Sigmoid colon (tissue), 7 donors: ENCODE measurements around the gene CD9. TPM values are rescaled to one million over a fixed set of nuclear protein-coding genes. Genes with fewer than 3 reads are reported as not detected.

ENCODE experiments used
- DNase-seq: peaks from one replicate; pipeline ENCODE4 v3.0.0-alpha.2; 2019
- H3K27ac ChIP-seq, 4 donors: fragments of 200-600 bp; sonication (generic); one replicate each; pipeline ENCODE4 v1.5.1; 2016 to 2019; ENCODE audit warnings: mild to moderate bottlenecking in 1 of 4
- H3K27me3 ChIP-seq, 3 donors: fragments of 200-600 bp; sonication (generic); one replicate each; pipeline ENCODE4 v1.5.1; 2019; ENCODE audit warnings: mild to moderate bottlenecking in 1 of 3
- H3K36me3 ChIP-seq, 4 donors: fragments of 200-600 bp; sonication (generic); one replicate each; pipeline ENCODE4 v1.5.1; 2016 to 2019
- H3K4me1 ChIP-seq, 4 donors: fragments of 200-600 bp; sonication (generic); one replicate each; pipeline ENCODE4 v1.5.1; 2017 to 2019
- H3K4me3 ChIP-seq, 4 donors: fragments of 200-600 bp; sonication (generic); one replicate each; pipeline ENCODE4 v1.5.1; 2017 to 2019; ENCODE audit warnings: mild to moderate bottlenecking in 2 of 4, moderate library complexity in 1 of 4
- H3K9me3 ChIP-seq, 4 donors: fragments of 200-600 bp in 3 of 4; sonication (generic) in 3 of 4; one replicate each; pipeline versions ENCODE4 v1.5.1 to v1.6.1; 2013 to 2019
- EP300 ChIP-seq, 4 donors: sonication (generic); formaldehyde crosslinking; IDR thresholded peaks; one replicate each; pipeline ENCODE4 v1.6.1; 2017; ENCODE audit warnings: antibody characterized with exemption in 4 of 4
- POLR2A ChIP-seq, 2 donors: fragments of 450-650 bp; IDR thresholded peaks; one replicate each; pipeline ENCODE4 v1.6.1; 2016; ENCODE audit warnings: antibody characterized with exemption in 2 of 2, mild to moderate bottlenecking in 2 of 2, moderate library complexity in 2 of 2
- POLR2AphosphoS5 ChIP-seq, 4 donors: sonication (generic); formaldehyde crosslinking; IDR thresholded peaks; one replicate each; pipeline ENCODE4 v1.6.1; 2017; ENCODE audit warnings: antibody characterized with exemption in 4 of 4
- WGBS, 2 donors: extraction: QIAGEN DNeasy Blood & Tissue Kit; methylation state at CpG; one replicate each; pipeline ENCODE4 v1.1.7; 2013; 5-methylcytosine and 5-hydroxymethylcytosine counted together
- intact Hi-C: fragments of 100-400 bp; cut with DNase I; formaldehyde crosslinking; loops from one replicate; pipeline ENCODE4 v1.15.1; 2023
- polyA plus RNA-seq, 3 donors: library from polyadenylated mRNA; stranded (reverse); fragments of 200-250 nt; gene quantifications; one replicate each; pipeline ENCODE4 v1.2.3, GENCODE V29; 2013
- small RNA-seq, 3 donors: library from RNA; depleted of rRNA; stranded (forward); fragments of <200 nt; gene quantifications; one replicate each; pipeline ENCODE3, GENCODE V24; 2016
- total RNA-seq, 4 donors: library from RNA; depleted of rRNA; stranded (reverse); fragments of >200 nt; gene quantifications; one replicate each; pipeline ENCODE4 v1.1.0, GENCODE V29; 2016
- TF ChIP-seq, protein P1 (sequence below), 4 experiments: fragments of 450-650 bp in 3 of 4; fragments of 200-600 bp in 1 of 4; IDR thresholded peaks; one replicate each; pipeline ENCODE4 v1.5.1; 2016 to 2019; ENCODE audit warnings: antibody characterized with exemption in 4 of 4, mild to moderate bottlenecking in 3 of 4, moderate library complexity in 2 of 4
- donor health status: healthy with polysubstance abuse.
- donor health status: Bipolar disorder and iron deficiency.
- donor health status: healthy.

CD9 gene
- total and polyA plus RNA-seq, 7 donors = 180 to 548 (median 335) TPM

- intact Hi-C loops = no loop called here
- no peak for DNase-seq
- no peak overlapping the region for H3K4me3 ChIP-seq
- H3K27ac ChIP-seq = no peak overlapping the region
- H3K9me3 ChIP-seq = no peaks in the 10 kb centered on the region
- no peak for TF ChIP-seq EP300 (IDR thresholded peaks at IDR 0.05)
- TF ChIP-seq, protein P1, sequence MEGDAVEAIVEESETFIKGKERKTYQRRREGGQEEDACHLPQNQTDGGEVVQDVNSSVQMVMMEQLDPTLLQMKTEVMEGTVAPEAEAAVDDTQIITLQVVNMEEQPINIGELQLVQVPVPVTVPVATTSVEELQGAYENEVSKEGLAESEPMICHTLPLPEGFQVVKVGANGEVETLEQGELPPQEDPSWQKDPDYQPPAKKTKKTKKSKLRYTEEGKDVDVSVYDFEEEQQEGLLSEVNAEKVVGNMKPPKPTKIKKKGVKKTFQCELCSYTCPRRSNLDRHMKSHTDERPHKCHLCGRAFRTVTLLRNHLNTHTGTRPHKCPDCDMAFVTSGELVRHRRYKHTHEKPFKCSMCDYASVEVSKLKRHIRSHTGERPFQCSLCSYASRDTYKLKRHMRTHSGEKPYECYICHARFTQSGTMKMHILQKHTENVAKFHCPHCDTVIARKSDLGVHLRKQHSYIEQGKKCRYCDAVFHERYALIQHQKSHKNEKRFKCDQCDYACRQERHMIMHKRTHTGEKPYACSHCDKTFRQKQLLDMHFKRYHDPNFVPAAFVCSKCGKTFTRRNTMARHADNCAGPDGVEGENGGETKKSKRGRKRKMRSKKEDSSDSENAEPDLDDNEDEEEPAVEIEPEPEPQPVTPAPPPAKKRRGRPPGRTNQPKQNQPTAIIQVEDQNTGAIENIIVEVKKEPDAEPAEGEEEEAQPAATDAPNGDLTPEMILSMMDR (IDR thresholded peaks at IDR 0.05) = no peak
- WGBS, 2 donors = 94 to 95% methylated on average over 4 of the region's 4 CpGs
- peaks cover 0 to 38% (median 27%) of the 10 kb centered on the region in 4 donors for H3K4me1 ChIP-seq
- no peaks in the 10 kb centered on the region for H3K36me3 ChIP-seq
- no peaks in the 10 kb centered on the region for H3K27me3 ChIP-seq
Observed at GRCh38 chr12:6282453-6282840, 82.2 kb downstream of the CD9 start.

DNA sequence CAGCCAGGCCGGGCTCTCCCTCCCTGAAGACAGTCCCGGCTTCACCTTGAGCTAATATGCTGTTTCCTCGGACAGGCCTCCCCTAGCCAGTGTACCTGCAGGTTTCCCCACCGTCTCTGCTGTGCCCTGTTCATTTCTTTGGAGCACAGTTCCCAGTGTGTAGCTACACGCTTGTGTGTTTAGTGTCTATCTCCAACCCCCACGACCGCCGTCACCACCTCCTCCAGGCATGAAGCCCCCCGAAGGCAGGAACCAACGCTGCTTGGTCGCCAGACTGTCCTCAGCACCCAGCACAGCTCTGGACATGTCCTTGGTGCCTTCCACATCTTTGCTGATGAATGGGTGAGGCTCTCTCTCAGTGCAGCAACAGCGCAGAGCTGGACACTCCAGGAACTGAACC, 84.1 kb downstream of the CD9 start:
- Histone ChIP-seq H3K36me3 (no peaks in the 10 kb centered on the region), H3K27me3 (no peaks in the 10 kb centered on the region), H3K4me3 (no peak overlapping the region), H3K27ac (no peak overlapping the region), H3K4me1 (peaks cover 0 to 24% (median 14%) of the 10 kb centered on the region in 4 donors), H3K9me3 (no peaks in the 10 kb centered on the region)
- TF ChIP-seq POLR2A (IDR thresholded peaks at IDR 0.05) (no peak), POLR2AphosphoS5 (IDR thresholded peaks at IDR 0.05) (no peak), EP300 (IDR thresholded peaks at IDR 0.05) (no peak)
- TF ChIP-seq, protein P1 (IDR thresholded peaks at IDR 0.05) = no peak
- intact Hi-C loops = loop anchor here (2.0 kb wide), 1 partner anchor 295 kb away; no protein-coding TSS in a partner anchor
- DNase-seq = no peak
- 85 to 91% methylated on average over 12 of the region's 12 CpGs for WGBS, 2 donors

- peak; percentile 83 for DNase-seq
- no peak overlapping the region for H3K4me3 ChIP-seq
- intact Hi-C loops = loop anchor here (1.0 to 2.0 kb wide), 3 partner anchors 90 to 296 kb away; no protein-coding TSS in a partner anchor
Observed at GRCh38 chr12:6285063-6285477, 84.9 kb downstream of the CD9 start.

DNA sequence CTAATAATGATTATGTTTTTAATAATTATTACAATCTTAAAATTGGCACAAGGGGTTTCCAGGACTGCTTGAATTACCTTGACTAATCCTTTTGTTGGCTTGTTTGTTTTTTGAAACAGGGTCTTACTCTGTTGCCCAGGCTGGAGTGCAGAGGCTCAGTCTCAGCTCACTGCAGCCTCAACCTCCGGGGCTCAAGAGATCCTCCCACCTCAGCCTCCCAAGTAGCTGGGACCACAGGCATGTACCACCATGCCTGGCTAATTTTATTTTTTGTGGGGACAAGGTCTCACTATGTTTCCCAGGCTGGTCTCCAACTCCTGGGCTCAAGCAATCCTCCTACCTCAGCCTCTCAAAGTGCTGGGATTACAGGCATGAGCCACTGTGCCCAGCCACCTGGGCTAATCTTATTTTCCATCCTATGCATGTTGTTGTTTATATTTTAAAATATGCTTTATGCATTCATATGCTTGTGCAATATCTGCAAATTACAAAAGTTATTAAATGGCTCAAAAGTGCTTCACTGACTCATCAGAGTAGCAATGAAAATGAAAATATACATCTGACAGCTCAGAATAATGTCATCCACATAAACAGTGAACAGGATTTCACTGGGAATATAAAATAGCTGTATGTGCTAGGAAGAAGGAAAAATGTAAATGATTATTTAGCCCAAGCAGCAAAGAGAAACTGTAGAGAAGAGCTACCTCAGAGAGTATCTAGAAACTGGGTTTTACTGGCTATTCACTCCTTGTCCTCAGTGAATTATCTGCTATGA, 85.5 kb downstream of the CD9 start:
- Histone ChIP-seq H3K27ac (no peak overlapping the region), H3K9me3 (no peaks in the 10 kb centered on the region), H3K27me3 (no peaks in the 10 kb centered on the region), H3K4me1 (peaks cover 0 to 9% (median under 1%) of the 10 kb centered on the region in 4 donors), H3K4me3 (no peak overlapping the region), H3K36me3 (no peaks in the 10 kb centered on the region)
- no peak for TF ChIP-seq POLR2AphosphoS5 (IDR thresholded peaks at IDR 0.05)
- TF ChIP-seq, protein P1 (IDR thresholded peaks at IDR 0.05) = no peak
- TF ChIP-seq EP300 (IDR thresholded peaks at IDR 0.05) = no peak
- TF ChIP-seq POLR2A (IDR thresholded peaks at IDR 0.05) = no peak
- DNase-seq = no peak
- 65 to 78% methylated on average over 1 of the region's 1 CpG for WGBS, 2 donors
- intact Hi-C loops = loop anchor here (1.0 to 2.0 kb wide), 3 partner anchors 90 to 297 kb away; no protein-coding TSS in a partner anchor

More at GRCh38 chr12:6285063-6285477, 84.9 kb downstream of the CD9 start:
- H3K9me3 ChIP-seq = no peaks in the 10 kb centered on the region
- WGBS, 2 donors = 1 to 5% methylated on average over 8 of the region's 8 CpGs
- TF ChIP-seq POLR2A (IDR thresholded peaks at IDR 0.05) = no peak
- TF ChIP-seq, protein P1 (IDR thresholded peaks at IDR 0.05) = peak; percentile 82 to 93 (median 90)
- peak in 1 of 4 donors; percentile 7 for TF ChIP-seq EP300 (IDR thresholded peaks at IDR 0.05)
- TF ChIP-seq POLR2AphosphoS5 (IDR thresholded peaks at IDR 0.05) = no peak
- H3K27ac ChIP-seq = no peak overlapping the region
- H3K27me3 ChIP-seq = no peaks in the 10 kb centered on the region
- H3K36me3 ChIP-seq = no peaks in the 10 kb centered on the region
- H3K4me1 ChIP-seq = peaks cover 0 to 16% (median 6%) of the 10 kb centered on the region in 4 donors

Small RNAs within 50 kb of the gene (small RNA-seq; reads per million reads assigned to genes)
- gene ATP5MFP5 (0 reads per million in 3 donors), gene RF00019 (0 reads per million in 3 donors)

Other genes with a start within 250 kb of the CD9 start
- 10 to 100 TPM; 36.7 to 98.0 (median 55.5) TPM for gene VWF, start 75.7 kb upstream of the CD9 start, total RNA-seq
- 10 to 100 TPM in 1 of 3 donors, 1 to 10 TPM in 1, under 1 TPM in 1; 0.60 to 42.2 (median 1.2) TPM for gene VWF, start 75.7 kb upstream of the CD9 start, polyA plus RNA-seq
- 1 to 10 TPM in 1 of 4 donors, under 1 TPM in 1, not detected in 2; 0.99 to 2.5 TPM for gene PLEKHG6, start 110.3 kb downstream of the CD9 start, total RNA-seq
- gene PLEKHG6, start 110.3 kb downstream of the CD9 start, polyA plus RNA-seq = 100 to 1,000 TPM in 1 of 3 donors, 10 to 100 TPM in 2; 61.3 to 146 (median 93.6) TPM
- gene TNFRSF1A, start 141.7 kb downstream of the CD9 start, total RNA-seq = 100 to 1,000 TPM; 135 to 191 (median 176) TPM
- gene TNFRSF1A, start 141.7 kb downstream of the CD9 start, polyA plus RNA-seq = 100 to 1,000 TPM in 1 of 3 donors, 10 to 100 TPM in 2; 31.7 to 107 (median 74.5) TPM
- 1 to 10 TPM in 3 of 4 donors, under 1 TPM in 1; 0.82 to 7.2 (median 1.1) TPM for gene SCNN1A, start 175.2 kb downstream of the CD9 start, total RNA-seq
- 100 to 1,000 TPM in 1 of 3 donors, 10 to 100 TPM in 2; 51.1 to 169 (median 53.5) TPM for gene SCNN1A, start 175.2 kb downstream of the CD9 start, polyA plus RNA-seq
- 100 to 1,000 TPM in 3 of 4 donors, 10 to 100 TPM in 1; 85.2 to 200 (median 125) TPM for gene LTBR, start 183.8 kb downstream of the CD9 start, total RNA-seq
- 10 to 100 TPM; 36.3 to 85.2 (median 37.8) TPM for gene LTBR, start 183.8 kb downstream of the CD9 start, polyA plus RNA-seq
- under 1 TPM in 1 of 4 donors, not detected in 3; 0.81 TPM for gene CD27, start 244.6 kb downstream of the CD9 start, total RNA-seq
- gene CD27, start 244.6 kb downstream of the CD9 start, polyA plus RNA-seq = 10 to 100 TPM in 1 of 3 donors, 1 to 10 TPM in 1, under 1 TPM in 1; 0.60 to 29.0 (median 2.3) TPM